Astrocyte of the cerebellum (primary cell): ENCODE results near the gene ANKRD33B.

Experiments
- DNase-seq: peaks from one replicate; pipeline ENCODE4 v3.0.0-alpha.2; 2011; ENCODE audit warnings: low read depth
- H3K4me3 ChIP-seq: 2 replicates; pipeline ENCODE4 v1.5.1; 2011; ENCODE audit warnings: mild to moderate bottlenecking, low read depth, low read length, moderate library complexity
- in situ Hi-C: cut with HindIII; loops from 2 replicates; pipeline ENCODE4 v1.10.0; 2017; ENCODE audit warnings: low sequenced_read_pairs
- TF ChIP-seq, protein P1 (sequence below): IDR thresholded peaks from 2 replicates; pipeline ENCODE4 v1.5.1; 2012; ENCODE audit warnings: low read length, low read depth, moderate library complexity, mild to moderate bottlenecking; ENCODE audit errors: missing control alignments

ANKRD33B gene

DNA sequence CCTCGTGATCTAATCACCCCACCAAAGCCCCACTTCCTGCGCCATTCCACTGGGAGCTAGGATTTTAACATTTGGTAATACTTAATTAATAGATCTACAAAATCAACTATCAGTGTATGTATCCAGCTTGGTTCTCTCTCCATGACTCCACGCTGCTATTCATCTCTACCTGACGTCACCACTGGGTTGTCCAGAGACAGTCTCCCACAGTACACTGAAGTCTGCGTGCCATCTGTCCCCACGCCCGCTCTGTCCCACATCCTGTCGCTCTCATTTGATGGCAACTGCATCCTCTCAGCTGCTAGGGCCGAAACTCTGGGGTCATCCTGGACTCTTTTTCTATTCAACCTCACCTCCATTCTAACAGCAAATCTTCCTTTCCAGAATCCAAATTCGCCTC is 53.2 kb downstream of the ANKRD33B start:
- no peak for DNase-seq
- TF ChIP-seq, protein P1, sequence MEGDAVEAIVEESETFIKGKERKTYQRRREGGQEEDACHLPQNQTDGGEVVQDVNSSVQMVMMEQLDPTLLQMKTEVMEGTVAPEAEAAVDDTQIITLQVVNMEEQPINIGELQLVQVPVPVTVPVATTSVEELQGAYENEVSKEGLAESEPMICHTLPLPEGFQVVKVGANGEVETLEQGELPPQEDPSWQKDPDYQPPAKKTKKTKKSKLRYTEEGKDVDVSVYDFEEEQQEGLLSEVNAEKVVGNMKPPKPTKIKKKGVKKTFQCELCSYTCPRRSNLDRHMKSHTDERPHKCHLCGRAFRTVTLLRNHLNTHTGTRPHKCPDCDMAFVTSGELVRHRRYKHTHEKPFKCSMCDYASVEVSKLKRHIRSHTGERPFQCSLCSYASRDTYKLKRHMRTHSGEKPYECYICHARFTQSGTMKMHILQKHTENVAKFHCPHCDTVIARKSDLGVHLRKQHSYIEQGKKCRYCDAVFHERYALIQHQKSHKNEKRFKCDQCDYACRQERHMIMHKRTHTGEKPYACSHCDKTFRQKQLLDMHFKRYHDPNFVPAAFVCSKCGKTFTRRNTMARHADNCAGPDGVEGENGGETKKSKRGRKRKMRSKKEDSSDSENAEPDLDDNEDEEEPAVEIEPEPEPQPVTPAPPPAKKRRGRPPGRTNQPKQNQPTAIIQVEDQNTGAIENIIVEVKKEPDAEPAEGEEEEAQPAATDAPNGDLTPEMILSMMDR, result no peak
- in situ Hi-C loops, result no loop called here
- no peak overlapping the region for H3K4me3 ChIP-seq

DNA sequence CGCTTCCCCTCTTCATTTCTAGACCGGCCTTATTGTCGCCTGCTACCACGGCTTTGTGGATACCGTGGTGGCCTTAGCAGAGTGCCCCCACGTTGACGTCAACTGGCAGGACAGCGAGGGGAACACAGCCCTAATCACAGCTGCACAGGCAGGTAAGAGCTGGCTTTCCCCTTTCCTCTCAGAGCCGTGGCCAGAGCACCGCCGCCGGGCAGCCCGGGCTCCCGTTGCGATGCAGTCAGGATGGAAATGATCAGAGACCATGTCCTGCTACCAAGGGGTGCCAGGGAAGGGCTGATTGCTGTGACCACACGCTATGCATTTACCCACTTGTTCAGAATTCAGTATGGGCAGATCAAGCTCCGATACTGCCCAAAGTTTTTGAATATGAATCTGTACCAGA is 54.4 kb downstream of the ANKRD33B start:
- TF ChIP-seq, protein P1, result no peak
- in situ Hi-C loops, result no loop called here
- no peak for DNase-seq
- H3K4me3 ChIP-seq, result no peak overlapping the region

DNA sequence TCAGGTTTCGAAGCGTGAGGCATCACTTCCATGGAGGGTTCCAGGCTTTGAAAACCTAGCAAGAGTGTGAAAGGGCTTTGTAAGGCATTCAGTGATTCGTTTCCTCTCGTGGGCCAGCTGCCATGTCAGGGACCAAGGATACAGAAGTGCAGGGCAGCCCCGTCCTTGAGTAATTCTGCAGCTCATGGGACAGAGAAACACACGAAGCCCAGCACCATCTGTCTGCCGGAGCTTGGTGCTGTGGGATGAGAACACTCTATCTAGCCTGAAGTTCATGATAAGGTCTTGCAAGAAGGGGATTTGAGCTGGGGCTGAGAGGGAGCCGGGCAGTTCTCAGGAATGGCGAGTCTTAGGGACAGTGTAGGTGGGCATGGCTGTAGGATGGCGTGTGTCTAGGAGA is 55.8 kb downstream of the ANKRD33B start:
- no peak overlapping the region for H3K4me3 ChIP-seq
- no peak for DNase-seq
- in situ Hi-C loops, result loop anchor here (10.0 kb wide), 1 partner anchor 235 kb away; no protein-coding TSS in a partner anchor
- TF ChIP-seq, protein P1, result no peak

DNA sequence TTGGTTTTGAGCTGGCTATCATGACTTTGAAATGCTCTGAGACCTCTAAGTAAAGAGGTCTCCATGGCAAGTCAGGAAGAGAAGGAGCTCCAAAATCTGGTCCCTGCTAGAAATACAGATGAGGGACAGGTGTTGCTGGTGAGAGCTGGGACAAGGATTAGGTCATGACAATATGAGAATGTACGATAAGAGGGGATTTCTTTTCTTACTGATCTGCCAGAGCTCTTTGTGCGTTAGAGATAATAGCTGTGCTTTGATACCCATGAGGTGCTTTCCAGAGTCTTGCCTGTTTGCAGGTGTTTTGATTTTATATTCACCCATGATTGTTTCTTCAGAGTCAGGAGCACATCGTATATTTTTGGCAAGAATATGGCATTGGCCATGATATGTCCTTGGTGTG is 56.5 kb downstream of the ANKRD33B start:
- TF ChIP-seq, protein P1, result no peak
- no peak for DNase-seq
- in situ Hi-C loops, result loop anchor here (10.0 kb wide), 1 partner anchor 236 kb away; no protein-coding TSS in a partner anchor

DNA sequence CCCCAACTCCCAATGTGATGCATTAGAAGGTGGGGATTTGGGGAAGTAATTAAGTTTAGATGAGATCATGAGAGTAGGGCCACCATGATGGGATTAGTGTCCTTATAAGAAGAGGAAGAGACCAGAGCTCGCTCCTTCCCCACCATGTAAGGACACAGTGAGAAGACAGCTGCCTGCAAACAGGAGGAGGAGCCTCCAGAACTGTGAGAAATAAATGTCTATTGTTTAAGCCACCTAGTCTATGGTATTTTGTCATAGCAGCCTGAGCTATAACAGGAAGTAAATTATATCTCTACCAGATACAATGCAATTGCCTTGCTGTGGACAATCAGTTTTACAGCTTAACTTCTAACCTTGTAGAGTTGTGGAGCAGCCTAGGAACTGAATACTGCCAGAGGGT is 58.0 kb downstream of the ANKRD33B start:
- no peak for DNase-seq
- TF ChIP-seq, protein P1, result no peak
- in situ Hi-C loops, result loop anchor here (10.0 kb wide), 1 partner anchor 237 kb away; no protein-coding TSS in a partner anchor
- H3K4me3 ChIP-seq, result no peak overlapping the region

More for the DNA sequence above, 56.5 kb downstream of the ANKRD33B start:
- no peak overlapping the region for H3K4me3 ChIP-seq

DNA sequence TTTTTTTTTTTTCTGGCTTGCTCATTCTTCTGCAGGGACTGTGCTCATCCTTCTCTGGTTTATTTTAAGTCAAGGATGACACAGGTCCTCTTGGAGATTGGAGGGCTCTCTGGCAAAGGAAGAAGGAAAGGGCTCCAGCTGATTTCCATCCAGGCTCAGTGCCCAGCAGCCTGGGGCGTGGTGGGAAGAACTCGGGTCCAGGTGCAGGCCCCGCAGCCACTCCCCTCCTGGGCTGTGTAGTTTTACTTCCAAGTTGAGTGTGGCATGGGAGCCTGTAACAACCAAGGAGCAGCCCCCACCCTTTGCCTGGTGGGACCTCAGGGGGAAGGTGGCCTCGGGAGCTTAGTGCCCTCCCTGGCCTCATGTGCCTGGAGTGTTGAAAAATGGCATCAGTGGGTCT is 58.9 kb downstream of the ANKRD33B start:
- DNase-seq, result no peak
- no peak overlapping the region for H3K4me3 ChIP-seq
- in situ Hi-C loops, result loop anchor here (10.0 kb wide), 1 partner anchor 238 kb away; no protein-coding TSS in a partner anchor
- TF ChIP-seq, protein P1, result no peak
